ENCODE results near the gene MCTP1. TPM values are rescaled to one million over a fixed set of nuclear protein-coding genes. Genes with fewer than 3 reads are reported as not detected.

Gene MCTP1
- total and polyA plus RNA-seq, 2 of the 8 experiments (the other 6 are each of a cell fraction or from before 2014, with no cell fraction given) = 0.56 to 3.4 TPM

GRCh38 chr5:94793816-94794198 lies 491.1 kb downstream of the MCTP1 start:
- no peak for TF ChIP-seq KDM4A (IDR thresholded peaks at IDR 0.05; ENCODE audit: low read depth, low read length, severe bottlenecking)
- TF ChIP-seq TAF1 (IDR thresholded peaks at IDR 0.05; ENCODE audit: low read depth, low read length) = no peak
- no peak for TF ChIP-seq POLR2AphosphoS5 (IDR thresholded peaks at IDR 0.05; ENCODE audit: low read depth, low read length)
- no peak for TF ChIP-seq SRF (IDR thresholded peaks at IDR 0.05; ENCODE audit: low read depth, low read length)
- no peak for TF ChIP-seq KDM5A (IDR thresholded peaks at IDR 0.05; ENCODE audit: low read length)
- no peak for TF ChIP-seq RFX5 (IDR thresholded peaks at IDR 0.05; ENCODE audit: borderline replicate concordance, low read depth, low read length)
- no peak for TF ChIP-seq CHD1 (IDR thresholded peaks at IDR 0.05; ENCODE audit: low read depth, low read length)
- no peak for TF ChIP-seq E2F6 (IDR thresholded peaks at IDR 0.05)
- TF ChIP-seq SP1 (IDR thresholded peaks at IDR 0.05; ENCODE audit: low read depth, low read length) = no peak
- no peak for TF ChIP-seq SAP30 (IDR thresholded peaks at IDR 0.05; ENCODE audit: insufficient read depth, insufficient replicate concordance, low read length)
- TF ChIP-seq POLR2A (IDR thresholded peaks at IDR 0.05; ENCODE audit: control extremely low read depth in 1 of 2, low read depth in 2 of 2, low read length in 2 of 2) = no peak
- H3K27ac ChIP-seq (ENCODE audit: low read depth, low read length) = no peak overlapping the region

More at GRCh38 chr5:94793816-94794198, 491.1 kb downstream of the MCTP1 start:
- Histone ChIP-seq H2BK15ac (ENCODE audit: low read length) (no peak overlapping the region), H3K27me3 (replicated peaks in 1 of 4; ENCODE audit: control insufficient read depth in 3 of 4, extremely low read depth in 1 of 4, insufficient read depth in 3 of 4, low read length in 3 of 4) (no peaks in the 10 kb centered on the region), H3K36me3 (ENCODE audit: control insufficient read depth in 2 of 4, insufficient read depth in 4 of 4, low read length in 3 of 4) (no peaks in the 10 kb centered on the region), H3K4me3 (ENCODE audit: extremely low read depth in 1 of 4, insufficient read depth in 2 of 4, low read depth in 3 of 4, low read length in 4 of 4) (no peak overlapping the region), H4K8ac (ENCODE audit: extremely low read depth, insufficient read depth, low read length) (no peak overlapping the region), H3K79me1 (ENCODE audit: low read depth, low read length) (no peaks in the 10 kb centered on the region), H2BK20ac (ENCODE audit: low read length) (no peak overlapping the region), H3K23ac (ENCODE audit: insufficient read length) (no peak overlapping the region), H3K4ac (replicated peaks; ENCODE audit: insufficient read length, low read depth, low read length) (no peak overlapping the region), H4K5ac (ENCODE audit: insufficient read length, low read depth, low read length) (no peak overlapping the region), H3K23me2 (ENCODE audit: low read depth, low read length) (no peaks in the 10 kb centered on the region), H4K20me1 (replicated peaks in 1 of 2; ENCODE audit: control insufficient read depth in 1 of 2, insufficient read depth in 2 of 2, low read length in 2 of 2) (no peaks in the 10 kb centered on the region), H3K56ac (replicated peaks; ENCODE audit: insufficient read length, low read depth, low read length) (no peak overlapping the region), H3K4me2 (ENCODE audit: insufficient read depth in 1 of 2, low read depth in 2 of 2, low read length in 2 of 2) (no peak overlapping the region), H2BK120ac (replicated peaks; ENCODE audit: low read depth, low read length) (no peak overlapping the region), H3K9me3 (ENCODE audit: insufficient read depth in 2 of 2, low read depth in 1 of 2, low read length in 1 of 2) (no peaks in the 10 kb centered on the region), H3K9ac (replicated peaks in 1 of 4; ENCODE audit: extremely low read depth in 1 of 4, low read depth in 3 of 4, low read length in 3 of 4) (no peak overlapping the region), H3K14ac (ENCODE audit: insufficient read length) (no peak overlapping the region), H4K91ac (replicated peaks; ENCODE audit: insufficient read length, low read length) (no peak overlapping the region), H3K18ac (ENCODE audit: extremely low read depth, low read length) (no peak overlapping the region), H2BK12ac (ENCODE audit: low read depth, low read length) (no peak overlapping the region), H2AK5ac (ENCODE audit: low read depth, low read length) (no peak overlapping the region), H3K4me1 (replicated peaks in 1 of 4; ENCODE audit: control insufficient read depth in 3 of 4, insufficient read depth in 4 of 4, low read length in 3 of 4) (no peaks in the 10 kb centered on the region), H3K79me2 (ENCODE audit: control insufficient read depth in 1 of 2, insufficient read depth in 2 of 2, low read length in 2 of 2) (no peaks in the 10 kb centered on the region), H2AFZ (ENCODE audit: low read length) (no peak overlapping the region), H2BK5ac (ENCODE audit: low read depth, low read length) (no peak overlapping the region)
- ChIA-PET CTCF (ENCODE audit: partially characterized antibody) (interaction anchor here (1.1 to 2.2 kb wide), 3 partner anchors 11 to 36 kb away, joined by 3 to 8 read pairs (median 4); no protein-coding TSS in a partner anchor), POLR2A (ENCODE audit: partially characterized antibody) (no interaction called here)
- no peak for FAIRE-seq
- DNase-seq (ENCODE audit: low read depth in 1 of 2, low spot score in 2 of 2) = no peak

All from H1 (cell line).